HG03432 (cell line): ENCODE measurements around the gene RPL22.

Experiments
- ATAC-seq: cut with Tn5 transposase; IDR thresholded peaks from one replicate; pipeline ENCODE4 v1.9.1; 2021; ENCODE audit warnings: mild to moderate bottlenecking, moderate library complexity; ENCODE audit not compliant: unreplicated experiment

Gene RPL22

DNA sequence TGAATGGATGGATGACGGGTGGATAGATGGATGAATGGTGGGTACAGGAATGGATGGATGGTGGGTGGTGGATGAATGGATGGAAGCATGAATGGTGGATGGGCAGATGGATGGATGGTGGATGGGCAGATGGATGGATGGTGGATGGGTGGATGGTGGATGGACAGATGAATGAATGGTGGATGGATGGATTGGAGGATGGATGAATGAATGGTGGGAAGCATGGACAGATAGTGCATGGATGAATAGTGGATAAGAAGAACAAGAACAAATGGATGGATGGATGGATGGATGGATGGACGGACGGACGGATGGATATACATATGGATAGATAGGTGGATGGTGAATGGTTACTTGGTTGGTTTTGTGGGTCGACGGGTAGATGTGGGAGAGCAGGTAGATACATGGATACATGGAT, 24.0 kb downstream of the RPL22 start:
- ATAC-seq: no peak

DNA sequence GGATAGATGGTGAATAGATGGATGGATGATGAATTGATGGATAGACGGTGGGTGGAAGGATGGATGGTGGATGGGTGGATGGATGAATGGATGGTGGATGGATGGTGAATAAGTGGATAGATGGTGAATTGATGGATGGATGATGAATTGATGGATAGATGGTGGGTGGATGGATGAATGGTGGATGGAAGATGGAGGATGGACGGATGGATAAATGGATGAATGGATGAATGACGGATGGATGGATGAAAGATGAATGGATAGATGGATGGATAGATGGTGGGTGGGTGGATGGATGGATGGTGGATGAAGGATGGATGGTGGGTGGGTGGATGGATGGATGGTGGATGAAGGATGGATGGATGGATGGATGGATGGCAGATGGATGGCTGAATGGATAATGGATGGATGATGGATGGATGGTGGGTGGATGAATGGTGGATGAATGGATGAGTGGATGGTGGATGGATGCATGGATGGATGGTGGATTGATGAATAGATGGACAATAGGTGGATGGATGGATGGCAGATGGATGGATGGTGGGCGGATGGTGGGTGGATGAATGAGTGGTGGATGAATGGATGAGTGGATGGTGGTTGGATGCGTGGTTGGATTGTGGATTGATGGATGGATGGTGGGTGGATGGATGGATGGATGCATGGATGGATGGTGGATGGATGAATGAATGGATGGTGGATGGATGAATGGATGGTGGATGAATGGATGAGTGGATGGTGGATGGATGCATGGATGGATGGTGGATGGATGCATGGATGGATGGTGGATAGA, 24.6 kb downstream of the RPL22 start:
- no peak for ATAC-seq

DNA sequence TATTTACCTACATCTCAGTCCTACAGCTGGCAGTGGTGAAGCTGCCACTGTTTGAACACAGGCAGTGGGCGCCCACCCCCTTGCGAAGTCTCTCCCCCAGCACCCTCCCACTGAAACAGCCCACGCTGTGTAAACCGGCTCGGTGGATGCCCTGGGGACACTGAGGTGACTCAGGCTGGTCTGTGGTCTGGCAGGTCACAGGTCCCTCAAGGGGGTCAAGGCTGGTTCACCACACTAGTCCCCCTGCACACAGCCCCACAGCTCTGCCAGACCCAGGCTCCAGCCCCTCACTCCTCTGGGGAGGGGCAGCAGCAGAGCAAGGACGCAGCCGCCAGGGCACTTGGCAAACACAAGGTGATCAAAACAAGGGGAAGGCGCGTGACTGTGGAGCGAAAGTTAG, 26.8 kb downstream of the RPL22 start:
- ATAC-seq: no peak

DNA sequence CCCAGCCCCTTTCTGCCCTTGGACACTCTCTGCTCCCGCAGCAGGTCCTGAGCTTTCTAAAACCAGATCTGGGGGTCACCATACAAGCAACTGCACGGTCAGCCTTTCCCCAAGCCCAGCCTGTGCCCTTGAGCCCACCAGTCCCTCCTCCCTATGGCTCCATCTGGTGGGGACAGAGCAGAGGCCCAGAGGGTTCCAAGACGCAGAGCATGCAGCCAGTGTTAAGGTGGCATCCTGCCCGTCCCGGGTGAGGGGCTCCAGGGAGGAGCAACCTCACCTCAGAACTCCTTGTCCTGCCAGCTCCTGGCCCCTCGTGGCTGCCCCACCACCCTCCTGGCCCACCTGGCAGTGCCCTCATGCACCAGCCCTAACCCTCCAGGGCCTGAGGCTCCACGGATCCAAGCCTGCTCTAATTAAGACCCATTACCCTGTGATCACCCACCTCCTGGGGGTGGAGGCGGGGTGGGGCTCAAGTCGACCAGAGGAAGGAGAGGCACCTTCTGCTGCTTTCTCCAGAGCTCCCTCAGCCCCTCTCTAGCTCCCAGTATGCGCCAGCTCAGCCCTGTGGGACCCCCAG, 27.8 kb downstream of the RPL22 start:
- ATAC-seq: no peak

DNA sequence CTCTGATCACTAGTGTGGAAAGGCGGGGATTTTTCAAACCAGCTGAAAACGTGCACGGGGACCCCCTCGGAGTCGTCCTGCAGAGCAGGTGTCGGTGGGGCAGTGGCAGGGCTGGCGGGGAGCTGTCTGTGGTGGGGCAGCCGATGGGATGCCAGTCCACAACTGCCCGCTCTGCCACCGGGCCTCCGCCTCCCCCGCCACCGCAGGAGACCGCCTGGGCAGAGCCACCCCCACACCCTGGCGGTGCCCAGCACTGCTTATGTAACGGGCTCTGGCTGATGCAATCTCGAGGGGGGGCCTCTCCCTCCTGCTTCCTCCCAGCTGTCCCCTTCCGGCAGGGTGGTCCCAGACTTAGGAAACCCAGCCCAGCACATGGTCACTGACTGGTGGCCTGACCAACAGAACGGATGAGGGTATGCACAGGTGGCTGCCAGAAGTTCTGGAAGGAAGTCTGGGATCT, 28.6 kb downstream of the RPL22 start:
- no peak for ATAC-seq

DNA sequence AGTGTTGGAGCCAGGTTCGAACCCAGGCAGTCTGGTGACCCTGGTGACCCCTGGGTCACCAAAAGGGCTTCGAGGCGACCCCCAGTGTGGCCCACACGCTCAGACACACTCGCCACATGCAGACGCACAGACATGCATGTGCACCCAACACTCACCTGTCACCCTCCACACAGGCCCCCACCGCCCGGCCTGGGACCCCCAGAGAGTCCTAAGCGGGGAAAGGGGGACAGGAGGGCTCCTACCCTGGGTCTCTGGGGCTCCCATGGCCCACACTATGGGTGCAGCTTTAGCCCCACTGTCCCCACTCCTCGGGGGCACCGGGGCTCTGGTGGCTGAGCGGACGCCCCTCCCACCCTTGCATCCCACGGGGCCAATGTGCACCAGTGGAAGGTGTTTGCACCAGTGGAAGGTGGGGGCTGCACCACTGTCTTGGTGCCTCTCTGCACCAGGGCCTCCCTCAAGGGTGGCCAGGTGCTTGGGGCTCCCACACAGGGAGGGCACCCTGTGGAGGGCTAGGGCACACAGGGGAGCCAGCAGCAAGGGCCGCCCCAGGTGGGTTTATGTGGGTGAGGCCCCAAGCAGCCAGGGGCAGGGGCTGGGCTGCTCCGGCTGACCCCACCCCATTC, 29.2 kb downstream of the RPL22 start:
- ATAC-seq: no peak

DNA sequence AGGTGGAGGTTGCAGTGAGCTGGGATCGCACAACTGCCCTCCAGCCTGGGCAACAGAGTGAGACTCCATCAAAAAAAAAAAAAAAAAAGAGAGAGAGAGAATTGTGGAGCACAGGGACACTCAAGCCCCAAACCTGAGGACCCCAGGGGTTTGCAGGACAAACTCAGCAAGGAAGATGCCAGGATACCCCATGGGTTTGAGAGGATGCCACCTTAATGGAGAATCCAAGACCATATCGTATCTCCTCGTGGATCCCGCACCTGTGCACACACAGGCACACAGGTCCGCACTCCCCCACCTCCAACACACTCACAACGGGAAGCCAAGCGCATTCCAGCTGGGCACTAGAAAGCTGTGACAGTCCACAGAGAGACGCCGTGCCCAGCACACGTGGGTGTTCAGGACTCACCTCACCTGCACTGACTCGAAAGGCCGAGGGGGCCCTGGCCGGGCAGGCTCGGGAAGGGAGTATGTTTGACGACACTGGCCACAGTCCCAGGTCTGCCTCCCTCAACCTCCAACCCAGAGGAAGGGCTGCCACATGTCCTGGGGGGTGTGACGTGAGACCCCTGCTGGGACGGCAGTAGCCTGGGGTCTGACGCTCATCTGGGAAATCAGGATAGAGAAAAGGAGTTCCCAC, 30.3 kb downstream of the RPL22 start:
- ATAC-seq: no peak

DNA sequence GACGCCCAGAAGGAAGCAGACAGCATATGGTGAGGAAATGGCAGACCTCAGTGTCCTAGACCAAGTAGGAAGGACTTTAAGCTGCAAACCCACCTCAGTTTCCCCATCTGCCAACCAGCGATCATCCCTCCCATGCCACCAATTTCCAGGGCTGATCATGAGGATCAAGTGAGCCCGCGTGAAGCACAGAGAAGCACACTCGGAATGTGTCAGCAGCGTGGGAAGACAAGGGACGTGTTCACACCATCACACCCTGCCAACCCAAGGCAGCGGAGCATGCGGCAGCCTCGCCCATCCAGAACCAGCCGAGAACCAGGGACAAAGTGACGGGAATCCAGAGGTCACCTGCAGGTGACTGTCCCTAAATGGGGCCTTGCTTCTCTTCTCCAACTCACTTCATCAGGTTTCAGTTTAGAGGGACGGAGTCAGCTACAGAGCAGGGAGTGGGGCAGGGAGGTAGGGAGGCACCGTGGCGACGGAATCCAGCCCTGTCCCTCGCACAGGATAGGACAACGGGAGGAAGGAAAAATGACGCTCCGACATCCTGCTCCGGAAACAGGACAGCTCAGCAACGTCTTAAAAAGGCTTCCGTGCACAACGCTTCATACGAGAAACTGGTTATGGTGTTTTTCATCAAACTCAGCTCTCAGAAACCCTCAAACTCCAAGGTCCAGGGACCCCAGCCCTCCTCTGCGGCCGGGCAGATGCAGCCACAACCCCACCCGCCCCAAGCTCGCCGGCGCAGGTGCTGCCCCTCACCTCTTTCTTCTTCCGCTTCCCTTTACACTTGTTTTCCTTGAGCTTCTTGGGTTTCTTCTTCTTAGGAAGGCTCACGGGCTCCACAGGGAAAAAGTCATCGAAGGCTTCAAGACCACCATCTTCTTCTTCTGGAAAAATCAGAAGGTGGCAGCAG, 31.7 kb downstream of the RPL22 start:
- no peak for ATAC-seq

DNA sequence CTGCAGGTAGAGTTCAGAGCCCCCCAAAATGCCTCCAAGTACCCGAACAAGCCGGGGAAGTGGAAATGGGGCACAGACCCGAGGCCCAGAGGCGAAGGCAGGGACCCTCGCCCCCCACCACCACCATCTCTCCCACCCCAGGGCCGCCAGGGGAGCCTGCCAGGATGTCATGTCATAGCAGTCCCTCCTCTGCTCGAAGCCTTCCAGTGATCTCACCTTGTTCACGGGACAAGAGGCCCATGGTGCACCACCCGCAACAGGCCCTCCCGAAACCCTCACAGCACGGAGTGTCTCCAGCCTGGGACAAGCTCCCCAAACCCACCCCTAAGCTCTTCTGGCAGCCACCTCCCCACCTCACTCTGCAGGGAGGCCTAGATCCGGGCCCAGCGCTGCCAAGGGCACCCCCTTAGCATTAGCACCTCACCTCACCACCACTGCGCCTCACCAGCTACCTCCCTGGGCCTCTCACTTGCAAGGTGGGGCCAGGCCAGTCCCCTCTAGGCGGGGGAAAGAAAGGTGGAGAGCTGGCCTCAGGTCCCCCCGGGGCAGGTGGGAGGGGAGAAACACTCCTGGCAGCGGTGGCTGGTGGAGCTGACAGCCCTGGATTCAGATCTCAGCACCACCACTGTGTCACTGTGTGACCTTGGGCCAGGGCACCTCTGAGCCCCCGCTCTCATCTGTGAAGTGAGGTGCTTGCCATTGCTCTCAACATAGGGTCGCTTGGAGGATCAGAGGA, 32.6 kb downstream of the RPL22 start:
- ATAC-seq: no peak

DNA sequence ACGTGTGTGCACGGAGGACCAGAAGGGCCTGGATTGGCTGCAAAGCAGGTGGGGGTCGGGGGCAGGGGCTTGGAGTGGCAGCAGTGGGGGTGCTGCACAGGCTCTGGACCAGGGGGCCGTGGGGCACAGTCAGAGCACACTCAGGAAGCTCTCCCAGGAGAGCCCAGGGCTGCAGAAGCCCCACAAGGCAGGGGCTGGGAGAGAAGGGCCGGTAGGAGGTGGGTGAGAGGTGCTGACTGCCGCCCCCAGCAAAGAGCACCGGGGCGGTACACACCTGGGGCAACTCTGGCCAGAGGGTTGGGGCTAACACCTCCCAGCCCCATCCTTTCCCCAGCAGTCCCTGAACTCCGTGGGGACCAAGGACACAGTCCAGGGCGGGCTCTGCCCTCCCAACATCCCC, 33.2 kb downstream of the RPL22 start:
- no peak for ATAC-seq

DNA sequence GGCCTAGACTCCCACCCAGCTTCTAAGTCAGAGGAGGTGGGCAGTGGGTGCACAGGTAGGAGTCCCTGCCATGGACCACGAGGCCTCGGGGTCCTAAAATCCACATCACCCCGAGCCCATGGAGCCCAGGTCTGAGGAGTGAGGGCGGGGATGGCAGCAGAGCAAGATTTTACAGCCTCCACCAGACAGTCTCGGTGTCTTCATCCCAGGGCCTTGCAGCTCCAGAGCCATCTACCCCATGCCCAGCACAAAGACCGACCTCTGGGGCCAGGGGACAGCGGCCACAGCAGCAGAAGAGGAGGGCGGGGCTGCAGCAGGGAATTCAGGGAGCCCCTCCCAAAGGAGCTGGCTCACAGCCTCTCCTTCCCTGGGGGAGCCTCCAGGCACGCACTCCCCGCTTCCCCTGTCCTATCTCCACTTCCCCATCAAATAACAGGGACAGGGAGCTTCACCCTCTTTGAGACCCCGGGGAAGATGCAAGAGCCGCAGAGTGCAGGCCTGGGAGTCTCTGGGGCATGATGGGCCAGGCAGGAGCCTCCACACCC, 33.9 kb downstream of the RPL22 start:
- no peak for ATAC-seq

DNA sequence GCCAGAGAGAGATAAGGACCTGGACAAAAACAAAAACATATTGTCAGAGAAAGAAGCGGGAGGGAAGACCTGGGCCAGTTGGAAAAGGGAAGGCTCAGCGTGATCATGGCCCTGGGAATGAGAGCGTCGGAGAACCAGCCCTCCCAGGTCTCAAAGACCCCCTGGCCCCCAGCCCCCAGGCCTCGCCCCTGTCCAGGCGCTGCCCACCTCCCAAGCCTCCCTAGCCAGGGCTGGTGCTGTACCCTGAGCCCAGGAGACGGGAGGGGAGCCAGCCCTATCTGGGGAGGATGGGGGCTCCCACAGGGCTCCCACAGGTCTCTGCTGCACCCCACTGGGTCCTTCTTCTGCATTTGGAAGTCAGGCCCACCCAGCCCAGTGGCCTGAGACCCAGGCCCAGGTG, 34.4 kb downstream of the RPL22 start:
- no peak for ATAC-seq

DNA sequence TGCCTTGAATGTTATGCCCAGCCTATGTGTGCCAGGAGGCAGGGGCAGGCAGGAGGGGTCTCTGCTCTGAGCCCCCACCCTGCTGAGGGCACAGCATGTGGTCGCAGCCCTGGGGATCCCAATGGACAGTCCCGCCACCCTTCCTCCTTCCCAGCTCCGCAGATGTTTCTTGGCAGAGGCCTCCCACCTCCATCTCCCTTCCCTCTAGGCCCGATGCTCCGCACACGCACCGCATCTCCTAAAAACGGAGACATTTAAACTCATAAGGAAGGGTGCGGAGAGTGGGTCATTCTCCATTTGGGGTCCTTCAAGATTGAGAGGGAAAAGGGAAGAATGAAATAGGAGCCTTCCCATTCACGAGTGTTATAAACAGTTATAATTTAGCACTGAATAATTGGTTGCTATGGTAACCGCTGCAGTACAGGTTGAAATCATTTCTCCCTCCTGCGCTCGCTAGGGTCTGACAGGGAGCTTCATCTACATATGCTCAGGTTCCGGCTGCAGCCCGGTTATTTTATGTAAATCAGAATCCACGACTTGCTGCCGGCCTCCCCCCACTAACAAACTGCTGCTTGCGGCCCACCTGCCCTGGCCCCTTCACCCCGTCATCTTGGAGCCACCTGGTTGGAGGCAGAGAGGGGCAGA, 35.3 kb downstream of the RPL22 start:
- ATAC-seq: no peak

DNA sequence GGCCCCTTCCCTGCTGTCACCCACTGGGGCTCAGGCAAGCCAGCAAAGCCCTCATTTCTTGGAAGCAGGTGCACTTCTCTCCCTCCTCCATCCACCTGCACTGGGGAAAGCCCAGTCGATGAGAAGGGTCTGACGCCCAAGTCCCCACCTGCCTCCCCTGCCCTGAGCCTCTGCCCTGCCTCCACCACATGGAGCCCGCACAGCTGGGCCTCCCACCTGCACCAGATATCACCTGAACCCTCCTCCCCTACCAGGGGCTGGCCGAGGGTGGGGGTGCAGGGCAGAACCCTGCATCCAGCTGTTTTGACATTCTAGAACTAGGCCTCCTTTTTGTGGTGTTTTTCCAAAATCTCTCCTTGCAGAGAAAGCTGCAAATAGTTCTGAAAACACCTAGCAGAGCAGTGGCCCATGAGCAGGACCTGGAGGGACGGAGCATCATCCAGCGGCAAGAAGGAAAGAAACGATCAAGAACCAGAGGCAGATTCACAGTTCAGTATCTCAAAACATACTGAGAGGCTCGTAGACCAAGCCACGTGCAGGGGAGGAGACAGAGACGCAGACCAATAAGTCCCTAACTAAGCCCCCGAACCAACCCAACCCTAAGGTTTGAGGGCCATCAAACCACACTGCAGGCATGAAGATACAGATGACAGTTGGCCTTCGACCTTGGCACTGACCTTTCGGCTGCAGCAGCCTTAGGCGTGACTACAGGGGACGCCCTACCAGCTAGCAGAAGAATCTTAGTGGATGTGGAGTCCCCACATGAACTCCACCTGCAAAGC, 36.0 kb downstream of the RPL22 start:
- ATAC-seq: no peak

DNA sequence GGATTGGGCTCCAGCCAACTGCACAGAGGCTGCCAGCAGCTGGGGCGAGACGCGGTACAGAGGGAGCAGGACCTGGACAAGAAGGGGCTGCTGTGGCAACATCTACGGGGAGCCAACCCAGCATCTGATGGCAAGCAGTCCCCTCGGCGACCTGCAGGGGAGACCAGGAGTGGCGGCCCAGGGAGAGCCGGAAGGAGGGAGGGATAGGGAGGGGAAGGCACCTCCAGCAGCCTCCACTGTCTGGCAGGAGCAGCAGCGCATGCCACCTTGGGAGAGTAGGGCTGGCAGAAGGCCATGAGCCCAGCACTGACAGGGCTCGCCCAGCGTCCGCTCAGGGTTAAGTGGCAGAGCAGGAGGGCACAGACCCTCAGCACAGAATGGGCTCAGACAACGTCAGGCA, 36.6 kb downstream of the RPL22 start:
- no peak for ATAC-seq

DNA sequence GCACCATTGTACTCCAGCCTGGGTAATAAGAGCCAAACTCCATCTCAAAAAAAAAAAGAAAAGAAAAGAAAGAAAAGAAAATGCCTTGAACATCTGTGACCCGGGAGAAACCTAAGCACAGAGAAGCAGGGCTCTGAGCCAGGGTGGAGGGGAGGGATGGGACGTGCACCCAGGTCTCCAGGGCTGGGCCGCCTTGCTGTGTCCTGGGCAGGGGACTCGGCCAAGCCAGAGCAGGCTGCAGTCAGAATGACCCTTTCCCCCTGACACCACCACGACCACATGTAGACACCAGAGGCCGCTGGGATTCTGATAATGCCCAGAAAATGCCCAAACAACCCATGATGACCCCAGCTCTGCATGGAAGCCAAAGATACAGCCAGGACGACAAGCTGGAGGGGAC, 37.1 kb downstream of the RPL22 start:
- ATAC-seq: no peak

DNA sequence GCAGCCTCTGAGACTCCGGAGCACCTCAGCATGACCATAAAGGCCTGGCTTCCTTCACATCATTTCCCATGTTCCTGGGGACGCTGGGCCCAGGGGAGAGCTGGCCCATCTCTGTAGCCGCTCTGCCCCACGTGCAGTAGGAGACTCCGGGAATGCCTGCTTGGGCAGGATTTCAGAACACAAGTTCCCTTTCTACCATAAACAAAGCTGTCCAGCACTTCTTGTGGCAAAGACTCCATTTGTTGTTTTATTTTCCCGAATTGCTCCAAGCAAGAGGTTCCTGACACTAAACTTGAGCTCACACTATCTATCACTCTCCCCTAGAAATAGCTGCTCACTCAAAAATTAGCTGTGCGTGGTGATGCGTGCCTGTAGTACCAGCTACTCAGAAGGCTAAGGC, 41.2 kb downstream of the RPL22 start:
- no peak for ATAC-seq

DNA sequence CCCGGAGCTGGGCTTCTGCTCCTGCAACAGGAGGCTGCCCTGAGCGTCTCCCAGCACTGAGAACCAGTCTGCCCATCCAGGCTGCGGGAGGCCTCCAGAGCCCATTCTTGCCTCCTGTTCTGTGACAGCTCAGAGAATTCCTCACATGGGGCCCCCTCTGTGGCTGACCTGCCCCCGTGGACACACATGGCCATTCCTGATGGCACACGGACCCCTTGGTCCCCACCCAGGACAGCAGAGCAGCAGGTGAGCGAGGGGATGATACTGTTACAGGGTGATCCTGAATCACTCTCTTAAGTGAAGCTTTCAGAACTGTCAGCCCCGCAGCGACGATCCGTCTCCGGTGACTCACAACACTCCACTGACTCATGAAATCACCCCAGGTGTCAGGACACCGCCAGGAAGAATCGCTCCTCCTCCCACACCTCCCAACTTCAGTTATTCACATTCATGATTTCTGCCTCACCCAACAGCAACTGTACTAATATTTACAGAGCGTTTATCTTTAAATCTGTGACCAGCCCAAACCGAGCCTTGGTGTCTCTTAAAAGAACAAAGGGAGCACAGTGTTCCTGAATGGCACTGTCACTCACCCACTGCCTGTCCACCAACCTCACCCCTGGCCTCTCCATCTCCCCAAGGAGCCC, 41.7 kb downstream of the RPL22 start:
- no peak for ATAC-seq
